Measurements from ENCODE around the gene COL13A1.

DNA sequence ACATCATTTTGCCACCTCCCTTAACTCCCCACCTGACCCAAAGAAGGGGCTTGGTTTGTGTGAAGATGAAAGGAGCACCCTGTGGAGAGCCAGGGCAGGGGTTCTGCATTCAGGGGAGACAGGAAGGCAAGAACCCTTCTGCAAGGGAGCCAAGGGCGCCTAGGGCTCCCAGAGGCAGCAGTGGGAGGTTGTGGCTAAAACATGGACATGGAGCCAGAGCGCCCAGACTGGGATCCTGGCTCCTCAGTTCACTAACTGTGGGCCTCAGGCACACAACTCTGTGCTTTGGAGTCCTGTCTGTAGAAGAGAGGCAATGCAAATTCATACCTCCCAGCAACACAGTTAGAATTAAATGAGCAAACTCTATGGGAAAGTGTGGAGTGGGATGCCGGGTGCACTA lies 127.9 kb downstream of the COL13A1 start:
- TF ChIP-seq CTCF (IDR thresholded peaks at IDR 0.05) = no peak
- no peak for TF ChIP-seq POLR2A (IDR thresholded peaks at IDR 0.05)
